DMS53 (cell line): Measurements from ENCODE around the gene HPCAL1.
A peak's percentile ranks its signal among the peaks of the same experiment; 100 is the strongest.
"Not testable (repeated sequence)": the region's sequence is repeated elsewhere in the genome, so short reads cannot be mapped to it uniquely, and the experiment has no call there.

Experiments
- DNase-seq: peaks from one replicate; lab custom pipeline; 2025; lab: John Stamatoyannopoulos, UW

HPCAL1 gene

DNA sequence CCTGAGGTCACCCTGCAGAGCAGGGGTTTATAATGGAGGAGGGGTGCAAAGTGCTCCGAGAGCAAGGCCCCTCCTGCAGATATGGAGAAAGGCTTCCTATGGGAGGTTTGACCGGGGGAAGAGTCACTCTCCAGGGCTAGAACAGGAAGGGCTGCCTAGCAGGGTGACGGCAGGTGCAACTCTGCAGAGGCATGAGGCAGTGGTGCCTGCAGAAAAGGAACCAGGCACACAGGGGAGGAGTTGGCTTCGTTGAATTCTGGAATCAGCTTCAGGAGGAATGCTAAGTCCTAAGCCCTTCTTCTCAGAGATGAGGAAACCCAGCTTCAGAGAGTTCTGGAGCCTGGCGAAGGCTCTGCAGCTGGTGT lies 17.5 kb upstream of the HPCAL1 start:
- DNase-seq, result peak; percentile 82

DNA sequence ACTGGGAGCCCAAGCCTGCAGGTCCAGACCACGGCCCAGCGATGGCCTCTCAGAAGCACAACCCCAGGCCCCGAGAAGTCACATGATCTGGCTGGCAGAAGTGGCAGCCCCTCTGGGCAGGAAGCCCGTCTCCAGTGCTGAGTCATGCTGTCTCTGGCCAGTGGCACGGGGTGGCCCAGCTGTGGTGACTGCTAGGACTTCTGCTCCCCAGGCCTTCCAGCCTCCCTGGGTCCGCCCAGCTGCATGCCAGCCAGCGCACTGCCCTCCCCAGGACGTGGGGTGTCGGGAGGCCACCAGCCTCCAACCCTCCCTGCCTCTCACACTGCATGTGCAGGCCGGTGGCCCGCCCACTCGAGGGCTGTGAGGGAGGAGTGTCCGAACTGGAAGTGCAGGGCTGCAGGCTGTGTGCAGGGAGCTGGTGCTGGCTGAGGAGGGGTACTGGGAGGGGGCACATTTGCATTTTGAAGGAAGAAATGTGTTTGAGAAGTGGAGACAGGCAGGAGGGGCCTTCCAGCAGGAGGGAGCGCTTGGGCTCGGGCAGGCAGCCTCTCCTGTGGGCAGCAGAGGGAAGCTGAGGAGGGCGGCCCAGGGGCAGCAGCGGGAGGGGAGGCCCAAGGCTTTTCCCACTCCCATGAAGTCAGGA lies 17.0 kb upstream of the HPCAL1 start:
- peak; percentile 84 for DNase-seq

DNA sequence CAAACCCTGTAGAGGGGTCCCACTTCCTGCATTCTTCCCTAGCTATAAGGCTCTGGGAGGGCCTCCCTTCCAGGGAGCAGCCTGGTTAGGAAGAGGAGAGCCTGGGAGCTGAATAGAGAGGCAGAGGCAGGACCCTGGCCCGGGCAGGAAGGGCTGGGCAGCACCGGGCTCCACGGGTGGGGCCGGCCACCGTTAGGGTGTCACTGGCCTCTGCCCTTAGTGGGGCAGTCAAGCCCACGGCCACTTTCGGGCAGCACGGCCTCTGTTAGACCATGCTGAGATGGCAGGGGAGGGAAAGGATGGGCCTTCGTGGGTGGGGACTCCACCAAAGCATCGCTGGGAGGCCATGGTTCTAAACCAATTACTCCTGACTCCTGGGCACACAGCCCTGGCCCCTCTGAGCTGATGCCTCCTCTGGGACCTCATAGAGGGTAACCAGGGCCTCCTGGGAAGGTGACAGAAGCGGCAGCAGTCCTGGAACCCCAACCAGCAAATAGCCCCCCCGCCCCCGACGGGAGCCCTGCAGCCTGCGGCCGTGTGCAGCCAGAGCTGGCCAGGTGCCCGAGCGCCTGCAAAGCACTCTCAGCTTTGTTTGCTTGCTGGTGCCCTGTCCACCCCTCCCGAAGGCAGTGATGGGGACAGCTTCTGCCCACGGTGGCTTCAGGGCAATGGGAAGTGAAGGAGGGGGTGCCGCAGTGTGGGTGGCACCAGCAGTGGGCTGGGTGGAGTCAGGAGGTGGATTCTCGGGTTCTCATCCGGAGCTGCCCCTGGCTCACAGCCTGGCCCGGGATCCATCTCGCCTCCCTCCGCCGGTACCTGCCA lies 16.3 kb upstream of the HPCAL1 start:
- peak; percentile 77 for DNase-seq

DNA sequence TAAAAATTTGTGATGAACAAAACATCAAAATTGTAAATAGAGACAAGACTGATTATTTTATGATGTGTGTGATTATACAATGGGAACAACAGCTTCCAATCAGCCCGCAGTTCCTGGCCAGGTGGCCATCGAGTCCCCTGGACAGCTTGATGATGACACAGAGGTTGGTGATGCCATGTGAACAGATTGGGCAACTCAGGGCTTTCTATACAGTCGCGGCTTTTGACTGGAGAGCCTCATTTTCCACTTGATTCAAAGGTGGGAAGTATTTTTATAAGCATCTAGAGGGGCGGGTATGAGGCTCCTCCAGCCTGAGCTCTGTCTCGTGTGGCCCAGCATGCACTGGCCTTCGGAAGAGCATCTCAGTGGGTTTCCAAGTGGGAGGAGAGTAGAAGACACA lies 14.9 kb upstream of the HPCAL1 start:
- peak; percentile 37 for DNase-seq

DNA sequence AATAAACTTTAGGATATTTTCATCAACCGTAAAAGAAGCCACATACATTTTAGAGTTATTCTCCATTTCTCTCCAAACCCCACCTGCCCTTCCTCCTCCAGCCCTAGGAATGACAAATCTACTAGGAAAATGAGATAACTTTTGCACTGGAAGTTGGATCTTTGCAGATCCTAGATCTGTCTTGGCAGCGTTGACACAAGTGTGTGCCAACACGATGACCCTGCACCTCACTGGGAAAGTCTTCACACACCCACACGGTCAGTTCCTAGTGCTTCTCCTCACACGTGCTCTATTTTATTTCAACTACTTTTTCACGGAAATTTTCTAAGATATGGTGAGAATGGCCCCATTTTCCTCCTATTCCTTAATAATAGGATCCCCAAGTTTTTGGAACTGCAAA lies 14.1 kb upstream of the HPCAL1 start:
- no peak for DNase-seq

DNA sequence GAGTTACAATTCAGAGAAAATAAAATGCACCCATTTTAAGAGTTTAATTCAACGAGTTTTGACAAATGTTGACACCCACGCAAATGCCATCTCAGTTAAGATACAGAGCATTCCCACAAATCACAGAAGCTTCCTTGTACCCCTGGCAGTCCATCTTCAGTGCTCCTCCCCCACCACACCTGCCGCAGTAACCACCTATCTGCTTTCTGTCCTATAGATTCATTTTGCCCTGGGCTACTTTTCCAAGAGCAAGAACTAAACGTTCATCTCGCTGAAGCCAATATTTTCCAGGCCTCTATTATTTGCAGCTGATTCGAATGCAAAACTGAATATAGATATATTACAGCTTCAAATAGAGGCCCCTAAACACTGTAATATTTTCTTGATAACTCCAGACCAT lies 13.4 kb upstream of the HPCAL1 start:
- no peak for DNase-seq

DNA sequence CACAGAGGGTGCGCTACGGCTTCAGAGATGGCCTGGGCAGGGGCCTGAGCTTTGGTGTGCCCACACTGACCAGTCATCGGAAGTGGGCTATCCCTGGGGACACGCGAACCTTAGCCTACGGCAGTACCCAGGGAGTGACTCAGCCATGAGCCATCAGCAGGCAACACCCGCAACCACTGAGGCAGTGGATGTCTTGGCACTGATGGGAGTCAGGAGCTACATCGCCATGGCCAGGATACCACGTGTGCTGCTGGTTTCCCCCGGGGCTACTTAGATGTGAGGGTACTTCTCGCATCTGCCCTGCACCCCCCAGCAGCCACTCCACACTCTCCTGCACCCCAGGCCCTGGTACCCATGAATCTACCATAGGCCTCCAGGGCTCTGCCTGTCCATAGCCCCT lies 12.8 kb upstream of the HPCAL1 start:
- DNase-seq, result no peak

DNA sequence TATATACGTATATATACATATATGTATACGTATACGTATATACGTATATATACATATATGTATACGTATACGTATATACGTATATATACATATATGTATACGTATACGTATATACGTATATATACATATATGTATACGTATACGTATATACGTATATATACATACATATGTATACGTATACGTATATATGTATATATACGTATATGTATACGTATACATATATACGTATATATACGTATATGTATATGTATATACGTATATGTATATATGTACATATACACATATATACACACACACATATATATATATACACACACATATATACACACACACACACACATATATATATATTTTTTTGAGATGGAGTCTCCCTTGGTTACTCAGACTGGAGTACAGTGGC lies 11.3 kb upstream of the HPCAL1 start:
- DNase-seq, result not testable (repeated sequence)

DNA sequence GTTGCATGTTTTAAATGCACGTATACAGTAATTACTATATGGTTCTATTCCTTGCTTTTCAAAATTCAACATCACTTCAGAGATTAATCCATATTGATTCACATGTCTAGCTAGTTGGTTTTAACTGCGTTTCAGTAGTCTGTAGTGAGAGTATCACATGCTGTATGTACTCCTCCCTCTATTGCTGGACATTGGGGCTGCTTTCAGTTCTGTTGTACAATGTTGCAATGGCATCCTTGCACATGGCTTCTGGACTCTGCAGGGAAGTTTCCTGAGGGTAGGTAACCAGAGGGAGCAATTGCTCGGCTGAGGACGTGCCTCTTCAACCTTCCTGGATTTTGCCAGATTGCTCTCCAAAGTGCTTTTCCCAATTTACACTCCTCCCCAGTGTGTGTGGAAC lies 10.7 kb upstream of the HPCAL1 start:
- no peak for DNase-seq

DNA sequence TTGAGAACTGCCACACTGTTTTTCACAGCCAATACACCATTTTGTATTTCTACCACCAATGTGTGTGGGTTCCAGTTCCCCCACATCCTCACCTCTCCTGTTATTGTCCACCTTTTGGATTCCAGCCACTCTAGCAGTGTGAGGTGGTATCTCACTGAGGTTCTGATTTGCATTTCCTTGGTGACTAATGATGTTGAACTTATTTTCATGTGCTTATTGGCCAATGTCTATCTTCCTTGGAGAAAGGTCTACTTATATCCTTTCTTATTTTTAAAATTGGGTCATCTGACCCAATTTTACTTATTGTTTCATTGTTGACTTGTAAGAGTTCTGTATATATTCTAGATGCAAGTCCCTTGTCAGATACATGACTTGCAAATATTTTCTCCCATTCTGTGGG lies 9.1 kb upstream of the HPCAL1 start:
- DNase-seq, result no peak

DNA sequence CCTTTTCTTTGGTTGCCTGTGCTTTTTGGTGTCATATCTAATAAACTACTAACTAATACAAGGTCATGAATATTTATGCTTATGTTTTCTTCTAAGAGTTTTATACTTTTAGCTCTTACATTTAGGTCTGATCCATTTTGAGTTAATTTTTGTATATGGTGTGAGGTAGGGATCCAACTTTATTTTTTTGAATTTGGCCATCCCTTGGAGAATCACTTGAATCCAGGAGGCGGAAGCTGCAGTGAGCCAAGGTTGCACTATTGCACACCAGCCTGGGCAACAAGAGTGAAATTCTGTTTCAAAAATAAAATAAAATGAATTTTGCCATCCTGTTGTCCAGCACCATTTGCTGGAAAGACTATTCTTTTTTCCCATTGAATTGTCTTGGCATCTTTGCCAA lies 8.6 kb upstream of the HPCAL1 start:
- DNase-seq, result no peak

DNA sequence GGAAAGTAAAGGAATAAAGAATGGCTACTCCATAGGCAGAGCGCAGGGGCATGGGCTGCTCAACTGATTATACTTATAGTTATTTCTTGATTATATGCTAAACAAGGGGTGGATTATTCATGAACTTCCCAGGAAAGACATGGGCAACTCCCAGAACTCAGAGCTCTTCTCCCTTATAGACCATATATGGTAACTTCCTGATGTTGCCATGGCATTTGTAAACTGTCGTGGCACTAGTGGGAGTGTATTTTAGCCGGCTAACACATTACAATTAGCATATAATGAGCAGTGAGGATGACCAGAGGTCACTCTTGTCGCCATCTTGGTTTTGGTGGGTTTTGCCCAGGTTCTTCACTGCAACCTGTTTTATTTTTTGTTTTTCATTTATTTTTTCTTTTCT lies 7.1 kb upstream of the HPCAL1 start:
- peak; percentile 20 for DNase-seq

DNA sequence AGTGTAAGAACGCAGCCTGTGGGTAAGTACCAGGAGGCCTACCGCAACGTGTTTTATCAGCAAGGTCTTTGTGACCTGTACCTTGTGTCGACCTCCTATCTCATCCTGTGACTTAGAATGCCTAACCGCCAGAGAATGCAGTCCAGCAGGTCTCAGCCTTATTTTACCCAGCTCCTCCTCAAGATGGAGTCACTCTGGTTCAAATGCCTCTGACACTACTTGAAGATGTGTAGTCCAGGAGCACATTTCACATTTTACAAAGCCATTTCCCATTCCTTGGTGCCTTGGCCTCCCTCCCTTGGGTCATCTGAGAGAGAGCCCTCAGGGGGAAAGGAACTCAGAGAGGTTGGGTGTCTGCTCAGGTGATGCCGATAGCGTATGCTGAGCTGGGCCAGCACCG lies 6.6 kb upstream of the HPCAL1 start:
- DNase-seq, result no peak

DNA sequence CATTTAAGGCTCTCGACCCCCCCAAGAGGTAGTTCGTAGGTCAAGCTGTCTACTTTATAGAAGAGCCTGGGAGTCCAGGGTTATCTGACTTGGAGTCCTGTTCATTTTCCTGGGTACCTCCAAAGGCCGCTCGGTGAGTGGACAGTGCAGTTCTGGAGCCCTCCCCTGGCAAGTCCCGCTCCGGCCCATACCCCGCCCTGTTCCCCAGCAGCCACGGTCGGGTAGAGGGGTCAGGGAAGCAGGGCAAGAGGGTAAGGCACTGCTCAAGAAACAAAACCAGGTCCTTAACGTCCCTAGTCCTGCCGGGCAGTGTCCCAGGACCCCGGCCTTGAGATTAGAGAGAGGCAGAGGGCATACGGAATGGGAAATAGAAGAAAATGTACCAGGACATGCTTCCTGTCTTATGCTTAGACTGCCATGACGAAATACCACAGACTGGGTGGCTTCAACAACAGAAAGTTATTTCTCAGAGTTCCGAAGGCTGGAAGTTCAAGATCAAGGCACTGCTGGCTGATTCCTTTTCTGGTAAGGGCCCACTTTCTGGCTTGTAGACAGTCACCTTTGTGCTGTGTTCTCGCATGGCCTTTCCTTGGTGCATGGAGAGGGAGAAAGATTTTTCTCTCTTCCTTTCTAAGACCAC lies 5.4 kb upstream of the HPCAL1 start:
- DNase-seq, result no peak

DNA sequence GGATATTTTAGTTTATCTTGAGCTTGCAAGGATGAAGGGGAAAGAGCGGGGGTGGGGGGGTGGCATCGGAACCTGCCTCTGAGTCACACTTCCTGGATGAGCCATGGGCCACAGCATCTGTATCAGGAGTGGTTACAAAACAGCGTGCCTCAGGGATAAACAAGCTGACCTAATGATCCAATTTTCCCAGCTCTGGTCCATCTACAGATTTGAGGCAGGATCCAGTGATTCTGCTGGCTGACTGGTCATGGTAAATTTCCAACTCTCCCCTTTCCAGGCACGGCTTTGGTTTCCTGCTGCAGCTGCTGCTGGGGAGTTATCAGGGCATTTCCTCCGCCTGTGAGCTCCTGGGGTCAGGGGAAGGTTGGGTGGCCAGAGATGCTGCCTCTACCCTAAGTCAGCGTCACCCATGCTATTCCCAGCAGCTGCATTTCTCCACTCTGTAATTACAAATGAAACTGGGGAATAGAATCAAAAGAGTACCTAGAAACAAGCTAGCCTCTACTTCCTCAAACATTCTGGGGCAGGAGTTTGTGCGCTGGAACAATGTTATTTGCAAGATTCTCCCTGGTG lies 4.7 kb upstream of the HPCAL1 start:
- peak; percentile 68 for DNase-seq

DNA sequence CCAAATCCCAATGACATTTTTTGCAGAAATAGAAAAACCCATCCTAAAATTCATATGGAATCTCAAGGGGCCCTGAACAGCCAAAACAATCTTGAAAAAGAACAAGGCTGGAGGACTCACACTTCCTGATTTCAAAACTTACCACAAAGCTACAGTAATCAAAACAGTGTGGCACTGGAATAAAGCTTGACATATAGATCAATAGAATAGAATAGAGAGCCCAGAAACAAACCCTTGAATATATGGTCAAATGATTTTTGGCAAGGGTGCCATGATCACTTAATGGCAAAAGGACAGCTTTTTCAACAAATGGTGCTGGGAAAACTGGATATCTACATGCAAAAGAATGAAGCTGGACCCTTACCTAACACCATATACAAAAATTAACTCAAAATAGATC lies 3.9 kb upstream of the HPCAL1 start:
- DNase-seq, result not testable (repeated sequence)

DNA sequence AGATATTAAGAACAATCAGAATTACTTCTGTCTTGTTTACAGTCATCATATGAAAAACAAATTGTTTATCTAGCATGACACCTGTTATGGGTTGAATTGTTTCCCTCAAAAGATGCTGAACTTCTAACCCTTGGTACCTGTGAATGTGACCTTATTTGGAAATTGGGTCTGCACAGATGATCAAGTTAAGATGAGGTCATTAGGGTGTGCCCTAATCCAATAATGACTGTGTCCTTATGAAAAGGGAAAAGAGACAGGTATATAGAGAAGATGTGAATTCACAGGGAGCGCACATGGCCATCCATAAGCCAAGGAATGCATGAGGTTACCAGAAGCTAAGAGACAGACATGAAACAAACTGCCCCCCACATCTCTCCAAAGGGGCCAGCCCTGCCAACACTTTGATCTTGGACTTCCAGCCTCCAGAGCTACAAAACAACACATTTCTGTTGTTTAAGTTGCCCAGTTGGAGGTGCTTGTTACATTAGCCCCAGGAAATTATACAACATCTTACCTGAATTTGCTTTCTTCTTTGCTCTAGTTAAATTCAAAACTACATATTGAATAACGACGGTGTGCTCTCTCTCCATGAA lies 2.3 kb upstream of the HPCAL1 start:
- DNase-seq, result peak; percentile 56

DNA sequence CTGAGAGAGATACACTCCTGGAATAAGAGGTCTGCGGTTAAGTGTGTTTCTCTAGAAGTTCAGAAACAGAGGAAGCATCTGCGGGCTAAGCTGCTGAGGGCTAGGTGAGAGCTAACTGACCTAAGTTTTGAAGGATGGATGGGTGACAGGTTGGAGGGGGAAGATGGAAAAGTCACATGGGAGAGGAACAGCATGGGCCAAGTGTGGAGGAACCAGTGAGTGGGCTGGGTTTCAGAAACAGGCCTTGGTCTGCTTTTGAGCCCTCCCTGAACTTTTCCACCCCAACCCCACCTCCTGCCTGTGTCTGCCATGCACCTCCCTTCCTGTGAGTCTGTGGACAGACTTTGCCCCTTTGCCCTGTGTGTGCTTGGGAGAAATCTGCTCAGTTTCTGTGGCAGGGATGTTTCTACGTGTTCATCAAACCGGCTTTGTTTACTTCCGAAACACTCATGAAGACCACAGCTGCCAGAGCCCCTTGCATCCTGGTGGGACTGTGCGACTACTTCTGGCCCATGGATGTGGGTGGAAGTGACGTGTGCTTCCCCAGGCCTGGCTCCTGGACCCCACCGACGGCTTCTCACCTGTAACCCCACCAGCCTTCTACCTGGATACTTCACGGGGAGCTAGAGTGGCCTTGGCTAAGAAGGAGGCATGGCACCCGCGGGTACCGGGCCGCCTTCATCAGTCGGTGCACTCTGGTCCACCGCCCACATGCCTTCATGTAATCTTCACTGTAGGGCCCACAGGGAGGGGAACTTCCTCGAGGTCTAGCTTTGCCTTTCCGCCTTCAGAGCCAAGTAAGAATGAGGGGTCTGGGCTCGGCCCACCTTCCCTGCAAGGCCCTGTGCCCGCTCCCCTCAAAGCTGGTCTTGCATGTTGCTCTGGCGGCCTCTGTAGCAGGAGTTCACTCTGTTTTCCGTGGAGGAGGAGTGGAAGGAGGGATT lies 1.4 kb upstream of the HPCAL1 start:
- peak; percentile 19 for DNase-seq

DNA sequence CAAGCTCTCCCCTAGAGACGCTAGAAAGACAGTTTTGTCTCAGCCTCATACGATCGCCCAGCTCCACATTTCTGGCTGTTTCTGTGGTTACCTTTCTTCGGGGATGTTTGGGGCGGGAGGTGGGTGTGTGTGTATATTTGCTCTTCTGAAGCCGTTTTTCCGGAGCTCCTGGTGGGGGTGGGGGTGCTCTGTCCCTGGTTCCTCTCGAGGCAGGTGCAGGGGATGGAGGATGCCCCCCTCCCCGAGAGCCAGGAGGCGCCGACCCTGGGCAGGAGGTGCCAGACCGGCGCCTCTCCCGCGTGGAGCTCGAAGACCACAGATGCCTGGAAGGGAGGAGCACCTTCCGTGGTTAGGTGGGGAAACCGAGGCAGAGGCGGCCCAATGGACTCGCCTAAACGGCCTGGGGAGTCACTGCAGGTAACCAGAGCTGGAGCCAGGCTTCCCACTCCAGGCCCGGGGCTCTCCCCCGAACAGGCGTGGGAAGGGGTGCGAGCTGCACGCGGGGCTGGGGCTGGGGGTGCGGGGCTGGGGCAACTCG lies 694 bp upstream of the HPCAL1 start:
- peak; percentile 47 for DNase-seq

DNA sequence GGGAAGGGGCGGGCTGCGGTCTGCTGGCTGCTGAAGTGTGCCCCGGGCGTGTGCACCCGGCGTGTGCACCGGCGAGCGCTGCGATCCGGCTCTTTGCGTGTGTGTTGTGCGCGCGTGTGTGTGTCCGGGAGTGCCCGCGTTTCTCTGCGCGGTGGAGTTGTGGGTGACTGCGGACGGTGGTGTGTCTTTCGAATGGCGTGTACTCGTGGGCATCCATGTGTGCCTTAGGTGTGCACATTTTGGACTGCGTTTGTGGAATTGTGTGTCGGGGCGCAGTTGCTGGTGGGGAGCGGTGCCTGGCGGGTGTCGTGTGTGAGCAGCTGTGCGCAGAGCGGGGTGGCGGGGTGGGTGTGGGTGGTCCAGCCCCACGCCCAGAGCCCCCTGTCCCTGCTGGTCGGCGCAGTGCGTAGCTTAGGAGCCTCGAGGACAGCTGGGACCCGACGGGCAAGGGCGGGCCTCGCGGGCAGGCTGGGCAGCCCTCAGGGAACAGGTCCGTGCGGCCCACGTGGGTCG lies 533 bp downstream of the HPCAL1 start:
- no peak for DNase-seq
